Inflammatory macrophage treated with lipopolysaccharide for 1 hour (primary cell): ENCODE results near the gene CD82.

ENCODE experiments used
- DNase-seq, 2 donors: peaks; one replicate each; pipeline ENCODE4 v3.0.0-alpha.2; 2020 to 2022

Gene CD82

DNA sequence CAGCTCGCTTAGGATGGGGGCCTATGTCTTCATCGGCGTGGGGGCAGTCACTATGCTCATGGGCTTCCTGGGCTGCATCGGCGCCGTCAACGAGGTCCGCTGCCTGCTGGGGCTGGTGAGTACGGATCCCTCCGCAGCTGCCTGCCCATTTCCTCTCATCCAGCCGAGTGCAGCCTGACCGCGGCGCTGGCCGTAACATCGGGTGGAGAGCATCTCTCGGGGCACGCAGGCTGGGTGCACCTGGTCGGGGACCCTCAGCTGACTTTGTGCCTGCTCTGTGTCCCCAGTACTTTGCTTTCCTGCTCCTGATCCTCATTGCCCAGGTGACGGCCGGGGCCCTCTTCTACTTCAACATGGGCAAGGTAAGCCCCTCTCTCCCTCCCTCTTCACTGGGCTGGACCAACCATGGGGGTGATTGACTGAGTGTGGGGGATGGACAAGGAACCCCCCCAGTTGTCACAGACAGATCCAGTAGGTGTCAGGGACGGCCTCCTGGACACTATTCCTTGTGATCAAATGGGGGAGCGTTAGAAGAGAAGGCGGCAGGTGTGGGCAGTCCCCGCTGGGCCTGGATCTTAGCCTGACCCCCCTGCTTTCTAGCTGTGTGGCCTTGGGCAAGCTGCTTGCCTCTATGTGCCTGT lies 39.7 kb downstream of the CD82 start:
- DNase-seq = no peak

DNA sequence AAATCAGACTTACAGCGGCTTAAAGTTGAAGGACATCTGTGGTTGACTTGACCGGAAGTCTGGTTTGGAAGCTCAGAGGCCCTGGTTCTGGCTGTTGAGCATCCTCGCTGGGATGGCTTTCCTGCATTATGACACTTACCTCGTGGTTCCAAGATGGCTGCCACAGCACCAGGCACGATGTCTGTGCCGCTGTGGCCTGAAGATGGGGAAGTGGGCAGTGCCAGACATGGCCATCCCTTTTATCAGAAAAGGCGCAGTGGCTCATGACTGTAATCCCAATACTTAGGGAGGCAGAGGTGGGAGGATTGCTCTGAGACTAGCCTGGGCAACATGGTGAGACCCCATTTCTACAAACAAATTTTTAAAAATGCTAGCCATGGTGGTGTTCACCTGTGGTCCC lies 40.5 kb downstream of the CD82 start:
- DNase-seq = no peak

DNA sequence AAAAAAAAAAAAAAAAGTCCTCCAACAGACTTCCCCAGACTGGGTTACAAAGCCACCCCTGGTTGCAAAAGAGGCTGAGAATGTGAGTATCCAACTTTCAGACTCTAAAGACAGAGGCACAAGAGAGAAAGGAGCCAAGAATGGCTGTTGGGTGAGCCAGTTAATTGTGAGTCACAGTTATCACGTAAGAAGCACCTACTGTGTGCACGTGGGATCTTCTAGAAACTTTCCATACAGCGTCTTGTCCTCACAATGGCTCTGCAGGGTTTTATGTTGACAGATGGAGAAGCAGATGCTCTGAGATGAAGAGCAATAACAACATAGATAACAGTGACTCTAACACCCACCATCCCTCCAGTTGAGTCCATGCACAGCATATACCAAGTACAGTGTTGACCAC lies 41.0 kb downstream of the CD82 start:
- no peak for DNase-seq

DNA sequence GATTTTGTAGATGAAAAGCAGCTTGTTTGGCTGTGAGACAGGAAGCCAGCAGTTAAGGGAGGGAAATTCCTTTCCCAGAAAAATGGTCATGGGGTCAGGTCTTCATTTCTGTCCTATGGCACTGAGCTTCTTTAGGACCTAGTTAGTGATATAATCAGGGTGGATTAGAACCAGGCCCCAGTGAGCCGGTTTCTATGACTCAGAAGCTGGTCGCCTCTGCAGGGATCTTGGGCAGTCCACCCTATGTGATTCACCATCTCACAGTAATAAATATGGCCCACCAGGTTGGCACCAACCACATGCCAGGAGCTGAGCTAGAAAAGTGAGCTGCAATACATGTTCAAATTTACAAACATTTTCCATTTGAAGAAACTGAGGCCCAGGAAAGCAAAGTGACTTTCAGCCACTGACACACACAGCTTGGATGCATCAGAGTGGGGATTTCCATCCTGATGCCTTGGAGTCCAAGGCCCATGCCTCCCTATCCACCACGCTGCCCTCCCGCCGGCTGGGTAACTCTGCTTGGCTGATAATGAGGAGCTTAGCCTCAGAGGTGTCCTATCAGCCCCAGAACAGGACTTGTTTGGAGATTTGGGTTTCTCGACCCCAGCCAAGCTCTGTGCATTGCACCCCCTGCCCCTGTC lies 42.0 kb downstream of the CD82 start:
- DNase-seq = no peak

DNA sequence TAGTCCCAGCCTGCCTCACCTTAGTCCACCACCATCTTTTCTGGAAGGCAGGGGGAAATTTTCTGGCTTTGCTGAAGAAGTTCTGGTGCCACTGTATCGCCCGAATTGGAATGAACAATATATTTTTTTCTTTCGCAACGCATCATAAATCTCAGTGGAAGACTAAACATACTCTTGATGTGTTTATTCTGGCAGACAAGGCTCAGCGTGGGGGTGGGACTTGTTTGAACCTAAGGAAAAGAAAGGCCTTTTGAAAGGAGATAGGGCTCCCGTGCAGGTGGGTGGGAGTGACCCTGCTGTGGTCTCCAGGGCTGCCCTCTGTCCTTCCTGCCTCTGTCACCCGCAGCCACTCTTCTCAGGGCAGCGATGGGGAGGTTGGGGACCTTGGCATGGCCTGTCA lies 42.5 kb downstream of the CD82 start:
- no peak for DNase-seq

DNA sequence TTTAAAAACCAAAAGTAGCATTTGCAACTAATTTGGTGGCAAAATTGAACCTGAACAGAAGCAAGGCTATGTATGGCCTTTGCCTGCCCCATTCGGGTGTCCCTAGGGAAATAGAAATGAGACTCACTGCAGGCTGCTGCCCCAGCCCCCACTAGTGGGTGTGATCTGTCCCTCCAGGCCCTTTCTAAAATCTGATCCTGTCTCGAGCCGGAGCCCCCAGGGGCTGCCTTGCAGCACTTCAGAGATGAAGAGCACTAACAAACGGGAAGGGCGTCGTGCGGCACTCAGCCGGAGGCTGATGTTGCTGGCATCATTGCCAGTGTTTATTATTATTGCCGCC lies 43.2 kb downstream of the CD82 start:
- DNase-seq = no peak

DNA sequence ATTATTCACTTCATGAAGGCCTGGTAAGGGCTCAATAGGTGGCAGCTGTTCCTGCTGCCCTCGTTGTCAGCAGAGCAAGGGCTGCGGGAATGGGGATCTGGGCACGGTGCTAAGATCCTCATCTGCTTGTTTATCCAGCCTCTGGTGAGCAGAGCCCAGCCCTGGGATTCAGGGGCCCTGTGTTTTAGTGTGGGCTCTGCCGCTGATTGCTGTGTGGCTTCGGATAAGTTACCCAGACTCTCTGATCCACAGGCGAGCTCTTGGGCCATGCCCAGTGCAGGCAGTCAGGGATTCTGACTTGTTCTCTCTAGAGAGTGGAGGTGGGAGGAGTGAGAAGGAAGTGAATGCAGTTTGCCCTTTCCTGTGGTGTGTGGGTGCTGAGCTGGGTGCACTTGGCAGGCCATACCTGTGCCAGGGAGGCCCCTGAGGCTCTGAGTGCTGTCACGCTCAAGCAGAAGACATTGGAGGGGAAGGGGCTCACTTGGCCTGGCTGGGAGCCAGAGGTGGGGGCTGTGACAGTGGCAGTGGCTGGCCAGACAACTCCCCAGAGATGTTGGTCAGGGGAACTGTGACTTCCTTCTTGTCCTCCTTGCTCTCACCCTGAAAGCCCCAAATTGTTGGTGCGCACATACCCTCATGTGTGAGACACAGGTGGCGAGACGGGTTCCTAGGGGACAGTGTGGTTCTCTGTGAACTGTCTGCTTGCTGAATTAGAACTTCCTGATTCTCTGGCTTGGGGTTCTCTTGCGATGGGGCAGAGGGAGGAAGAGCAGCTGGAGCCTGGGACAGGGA lies 43.7 kb downstream of the CD82 start:
- no peak for DNase-seq

DNA sequence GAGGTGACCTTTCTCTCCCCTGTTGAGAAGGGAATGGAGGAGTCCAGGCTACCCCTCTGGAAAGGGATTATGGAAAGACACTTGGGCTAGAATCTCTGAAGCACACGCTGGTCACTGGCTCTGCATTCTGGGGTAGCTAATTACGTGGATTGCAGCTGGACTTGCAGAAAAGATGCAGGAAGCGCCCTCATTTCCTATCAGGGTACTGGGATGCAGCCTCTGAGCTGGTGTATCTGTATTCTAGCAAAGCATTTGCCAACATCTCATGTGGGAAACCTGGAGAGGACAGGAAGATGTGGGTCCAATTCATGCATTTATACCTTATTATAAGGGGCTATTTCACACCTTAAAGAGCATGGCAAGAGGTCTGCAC lies 44.3 kb downstream of the CD82 start:
- DNase-seq = no peak

DNA sequence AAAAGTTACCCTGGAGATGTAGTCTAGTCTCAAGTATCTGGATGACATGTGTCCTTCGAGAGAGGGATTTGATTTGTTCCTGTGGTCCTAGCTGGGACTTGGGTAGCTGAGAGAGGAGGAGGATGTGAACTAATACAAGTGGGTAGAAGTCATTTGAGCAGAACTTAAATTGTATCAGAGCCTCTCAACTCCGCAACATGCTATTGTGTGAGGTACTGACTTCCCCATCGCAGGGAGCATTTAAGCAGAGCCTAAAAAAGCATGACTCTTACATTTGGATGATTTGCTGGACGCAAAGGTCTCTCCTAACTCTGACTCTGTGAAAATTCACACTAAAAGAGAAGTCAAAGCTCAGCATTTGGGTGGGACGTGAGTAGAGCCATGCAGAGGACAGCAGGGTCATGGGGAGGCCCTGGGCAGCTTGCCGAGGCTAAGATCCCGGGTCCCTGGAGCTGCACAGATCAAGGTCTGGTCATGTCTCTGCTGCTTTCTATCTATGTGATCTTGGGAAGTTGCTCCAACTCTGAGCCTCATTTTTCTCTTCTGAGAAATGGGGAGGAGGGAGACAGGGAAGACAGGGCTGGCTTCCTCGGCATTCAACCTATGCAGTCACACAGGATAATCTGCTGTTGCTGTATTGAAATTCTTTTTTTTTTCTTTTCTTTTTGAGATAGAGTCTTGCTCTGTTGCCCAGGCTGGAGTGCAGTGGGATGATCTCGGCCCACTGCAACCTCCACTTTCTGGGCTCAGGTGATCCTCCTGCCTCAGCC lies 44.9 kb downstream of the CD82 start:
- DNase-seq = peak in 1 of 2 donors; percentile 64

DNA sequence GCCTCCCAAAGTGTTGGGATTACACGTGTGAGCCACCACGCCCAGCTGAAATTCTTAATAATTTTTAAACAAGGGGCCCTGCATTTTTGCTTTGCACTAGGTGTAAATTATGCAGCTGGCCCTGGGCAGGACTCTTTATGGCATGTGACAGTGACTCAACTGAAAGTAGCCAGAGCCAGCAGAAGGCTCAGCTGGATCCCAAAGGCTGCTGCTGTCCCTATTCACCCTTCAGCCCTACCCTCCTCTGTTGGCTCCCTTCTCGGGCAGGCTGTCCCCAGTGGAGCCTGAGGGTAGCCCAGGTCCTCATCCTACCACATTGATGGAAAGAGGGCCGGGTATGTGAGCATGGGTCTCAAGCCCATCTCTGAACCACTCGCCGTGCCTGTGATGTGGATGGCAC lies 45.6 kb downstream of the CD82 start:
- no peak for DNase-seq

DNA sequence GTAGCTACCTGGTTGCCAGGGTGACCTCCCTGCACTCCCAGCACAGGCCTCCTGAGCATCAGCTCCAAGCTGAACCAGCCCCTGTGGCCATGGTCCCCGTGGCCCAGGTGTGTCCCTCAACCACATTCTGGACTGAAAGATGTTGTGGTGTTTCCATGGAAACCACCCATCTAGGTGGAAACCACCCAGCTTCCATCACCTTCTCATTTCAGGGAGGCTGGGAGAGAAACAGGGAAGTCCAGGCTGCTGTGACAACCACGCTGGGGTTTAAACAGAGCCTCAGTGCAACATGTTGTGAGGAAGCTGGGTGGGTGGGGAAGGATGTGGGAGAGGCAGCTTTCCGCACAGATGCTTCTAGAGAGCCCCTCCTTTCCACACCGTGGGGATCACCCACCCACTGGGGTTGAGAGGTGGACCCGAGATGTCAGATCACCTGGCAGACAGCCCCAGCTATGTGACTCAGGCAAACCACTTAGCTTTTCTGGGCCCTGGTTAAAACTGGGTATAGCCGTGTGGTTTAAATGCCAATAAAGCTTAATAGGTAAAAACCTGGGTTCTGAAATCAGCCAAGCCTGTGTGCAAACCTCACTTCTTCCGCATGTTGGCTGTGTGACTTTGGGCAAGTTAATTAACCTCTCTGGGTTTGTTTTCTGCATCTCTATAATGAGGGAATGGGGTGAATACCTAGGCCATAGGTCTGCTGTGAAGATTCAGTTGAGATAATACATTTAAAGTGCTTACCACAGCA lies 46.4 kb downstream of the CD82 start:
- DNase-seq = peak; percentile 67 to 94

DNA sequence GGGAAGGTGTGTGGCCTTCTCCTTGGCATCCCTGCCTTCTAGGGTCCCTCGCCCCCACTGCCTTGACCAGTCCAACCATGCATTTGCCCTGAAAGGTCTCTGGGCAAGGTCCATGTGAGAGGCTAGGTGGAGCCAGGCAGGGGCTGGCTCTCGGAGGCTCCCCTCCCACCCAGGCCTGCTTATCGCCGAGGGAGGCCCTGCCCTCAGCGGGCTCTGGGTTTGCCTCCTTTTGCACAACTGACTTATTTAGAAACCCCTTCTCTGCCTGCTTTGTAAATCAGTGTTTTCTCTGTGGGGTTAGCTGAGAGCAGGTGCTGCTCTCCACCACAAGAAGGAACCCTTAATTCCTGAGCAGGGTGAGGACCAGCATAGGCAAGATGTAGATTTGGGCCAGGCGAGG lies 47.7 kb downstream of the CD82 start:
- no peak for DNase-seq

DNA sequence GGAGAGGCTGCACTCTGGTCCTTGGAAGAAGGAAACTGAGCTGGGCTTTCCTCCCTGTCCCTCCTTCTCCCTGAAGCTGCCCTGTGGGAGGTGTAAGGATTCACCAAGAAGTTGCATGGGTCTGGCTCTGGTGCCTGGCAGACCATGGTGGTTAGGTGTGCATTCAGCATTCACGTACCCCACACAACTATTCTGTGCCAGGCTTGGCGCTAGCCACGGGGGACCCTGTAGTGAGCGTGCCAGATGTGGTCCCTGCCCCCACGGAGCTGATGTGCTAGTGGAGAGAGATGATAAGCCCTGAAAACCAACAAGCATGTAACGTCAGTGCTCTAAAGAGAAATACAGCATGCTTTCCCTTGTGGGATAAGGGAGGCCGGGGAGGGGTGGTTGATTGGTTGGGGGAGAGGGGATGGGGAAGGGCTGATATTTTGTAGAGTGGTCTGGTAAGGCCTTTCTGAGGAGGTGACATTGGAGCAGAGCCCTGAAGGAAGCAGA lies 48.9 kb downstream of the CD82 start:
- no peak for DNase-seq

DNA sequence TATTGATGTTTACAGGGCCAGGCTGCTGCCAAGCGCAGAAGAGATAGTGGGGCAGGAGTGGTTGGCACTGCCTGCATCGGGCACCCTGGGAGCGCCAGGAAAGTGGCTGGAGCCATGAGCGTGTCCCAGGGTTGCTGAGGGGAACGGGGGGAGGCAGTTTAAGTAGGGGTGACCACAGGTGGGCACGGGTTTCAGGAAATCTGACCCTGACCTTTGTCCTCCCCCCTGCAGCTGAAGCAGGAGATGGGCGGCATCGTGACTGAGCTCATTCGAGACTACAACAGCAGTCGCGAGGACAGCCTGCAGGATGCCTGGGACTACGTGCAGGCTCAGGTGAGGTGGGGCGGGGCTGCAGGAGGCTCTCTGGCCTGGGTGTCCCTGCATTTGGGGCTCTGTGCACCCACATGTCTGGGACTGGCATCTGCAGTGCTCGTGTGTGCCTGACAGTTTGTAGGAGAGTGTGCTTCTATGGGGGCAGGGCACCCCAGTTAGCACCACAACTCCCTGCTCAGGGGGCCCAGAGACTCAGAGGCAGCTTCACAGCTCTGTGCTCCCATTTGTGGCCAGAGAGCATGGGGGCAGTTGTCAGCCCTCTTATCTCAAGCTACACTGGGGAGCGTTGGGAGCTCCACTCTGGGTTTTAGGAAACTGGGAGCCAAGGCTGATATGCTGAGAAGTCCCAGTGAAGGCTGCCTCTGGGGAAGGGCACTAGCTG lies 49.7 kb downstream of the CD82 start:
- no peak for DNase-seq

DNA sequence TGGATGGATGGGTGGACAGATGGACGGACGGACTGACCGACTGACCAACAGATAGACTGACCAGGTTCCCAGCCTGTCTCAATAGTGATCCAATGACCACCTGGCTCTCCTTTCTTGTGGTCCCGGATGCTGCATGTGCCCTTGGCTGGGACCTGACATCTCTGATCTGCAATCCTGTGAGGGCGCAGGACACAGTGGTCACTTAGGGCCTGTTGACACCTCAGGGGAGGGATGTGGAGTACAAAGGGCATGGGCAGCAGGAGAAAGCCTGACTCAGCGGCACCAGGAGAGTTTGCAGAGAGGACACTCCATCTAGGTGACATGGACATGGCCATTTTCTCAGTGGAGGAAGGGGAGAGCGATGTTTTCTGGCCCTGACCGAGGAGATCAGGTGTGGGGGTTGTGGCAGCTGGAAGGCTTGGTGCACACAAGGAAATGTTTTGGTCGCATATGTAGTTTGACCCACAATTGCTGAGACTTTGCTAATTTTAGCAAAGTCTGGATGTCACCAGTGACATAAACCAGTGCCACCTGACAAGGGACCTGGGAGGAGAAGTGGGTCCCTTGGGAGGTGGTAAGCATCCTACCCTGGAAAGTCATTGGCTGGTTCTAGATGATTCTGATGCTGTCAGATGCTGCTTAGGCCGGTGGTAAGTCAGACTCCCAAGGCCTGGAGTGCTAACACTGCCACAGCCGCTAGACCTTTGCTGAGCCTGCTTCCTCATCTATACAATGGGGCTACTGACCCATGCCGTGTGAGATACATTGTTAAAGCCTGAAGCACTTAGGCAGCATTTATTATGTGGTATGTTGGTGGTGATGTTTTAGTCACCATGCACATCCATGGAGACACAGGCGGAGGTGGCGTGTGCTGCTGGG lies 50.7 kb downstream of the CD82 start:
- no peak for DNase-seq

DNA sequence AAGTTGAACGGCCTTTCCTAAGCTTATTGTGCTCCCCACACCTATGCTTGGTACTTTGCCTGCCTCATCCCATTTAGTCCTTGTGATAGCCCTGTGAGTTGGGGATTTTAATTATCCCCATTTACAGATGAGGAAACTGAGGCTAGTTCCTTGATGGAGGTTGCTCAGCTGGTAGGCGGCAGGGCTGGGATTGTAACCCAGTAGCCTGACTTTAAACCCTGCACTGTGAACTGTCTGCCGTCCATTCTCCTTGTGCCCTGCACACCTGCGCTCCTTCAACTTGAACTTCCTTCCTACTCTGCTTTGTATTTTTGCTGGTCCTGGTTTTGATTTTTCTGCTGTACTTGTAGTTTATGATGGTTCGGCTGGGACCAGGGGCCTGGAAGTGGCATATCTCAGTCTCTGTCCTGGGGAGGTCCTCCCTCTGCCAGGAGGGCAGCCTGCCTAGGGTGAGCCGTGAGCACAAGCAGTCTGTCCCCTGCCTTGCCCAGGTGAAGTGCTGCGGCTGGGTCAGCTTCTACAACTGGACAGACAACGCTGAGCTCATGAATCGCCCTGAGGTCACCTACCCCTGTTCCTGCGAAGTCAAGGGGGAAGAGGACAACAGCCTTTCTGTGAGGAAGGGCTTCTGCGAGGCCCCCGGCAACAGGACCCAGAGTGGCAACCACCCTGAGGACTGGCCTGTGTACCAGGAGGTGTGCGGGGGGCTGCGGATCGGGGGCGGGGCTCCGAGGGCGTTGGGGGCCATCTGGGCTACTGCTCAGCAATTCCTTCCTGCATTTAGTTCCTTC lies 52.4 kb downstream of the CD82 start:
- no peak for DNase-seq

DNA sequence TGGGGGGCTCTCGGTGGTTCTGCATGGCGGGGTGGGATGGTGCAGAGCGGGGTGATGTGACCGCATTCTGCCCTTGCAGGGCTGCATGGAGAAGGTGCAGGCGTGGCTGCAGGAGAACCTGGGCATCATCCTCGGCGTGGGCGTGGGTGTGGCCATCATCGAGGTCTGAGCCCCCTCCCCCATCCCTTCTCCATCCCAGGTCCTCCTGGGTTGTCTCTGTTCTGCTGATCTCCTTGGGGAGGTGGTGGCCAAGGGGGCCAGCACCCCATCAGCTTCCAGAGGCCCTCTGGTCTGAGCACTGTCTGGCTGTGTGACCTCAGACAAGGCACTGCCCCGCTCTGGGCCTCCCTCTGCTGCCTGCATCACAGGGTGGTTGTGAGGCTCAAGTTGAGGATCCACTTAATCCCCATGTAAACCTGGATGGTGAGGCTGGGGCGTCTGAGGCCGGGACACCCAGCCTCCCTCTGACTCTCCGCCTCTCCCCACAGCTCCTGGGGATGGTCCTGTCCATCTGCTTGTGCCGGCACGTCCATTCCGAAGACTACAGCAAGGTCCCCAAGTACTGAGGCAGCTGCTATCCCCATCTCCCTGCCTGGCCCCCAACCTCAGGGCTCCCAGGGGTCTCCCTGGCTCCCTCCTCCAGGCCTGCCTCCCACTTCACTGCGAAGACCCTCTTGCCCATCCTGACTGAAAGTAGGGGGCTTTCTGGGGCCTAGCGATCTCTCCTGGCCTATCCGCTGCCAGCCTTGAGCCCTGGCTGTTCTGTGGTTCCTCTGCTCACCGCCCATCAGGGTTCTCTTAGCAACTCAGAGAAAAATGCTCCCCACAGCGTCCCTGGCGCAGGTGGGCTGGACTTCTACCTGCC lies 53.3 kb downstream of the CD82 start:
- no peak for DNase-seq

DNA sequence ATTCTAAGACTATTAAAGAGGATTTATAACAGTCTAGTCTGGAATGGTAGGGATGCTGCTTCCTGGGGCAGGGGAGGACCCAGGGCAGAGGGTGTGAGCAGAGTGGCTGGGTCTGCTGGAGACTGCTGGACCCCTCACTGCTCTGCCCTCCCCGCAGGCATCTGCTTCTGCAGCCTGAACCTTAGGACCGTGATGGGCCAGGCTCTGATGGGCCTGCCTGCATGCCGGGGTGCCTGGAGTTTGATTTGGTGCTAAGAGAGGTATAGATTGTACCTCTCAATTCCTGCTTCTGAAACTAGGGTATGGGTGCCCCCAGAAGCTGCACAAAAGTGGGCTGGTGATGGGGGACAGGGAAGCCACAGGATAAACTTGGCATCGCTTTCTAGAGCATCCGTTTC lies 54.9 kb downstream of the CD82 start:
- no peak for DNase-seq

DNA sequence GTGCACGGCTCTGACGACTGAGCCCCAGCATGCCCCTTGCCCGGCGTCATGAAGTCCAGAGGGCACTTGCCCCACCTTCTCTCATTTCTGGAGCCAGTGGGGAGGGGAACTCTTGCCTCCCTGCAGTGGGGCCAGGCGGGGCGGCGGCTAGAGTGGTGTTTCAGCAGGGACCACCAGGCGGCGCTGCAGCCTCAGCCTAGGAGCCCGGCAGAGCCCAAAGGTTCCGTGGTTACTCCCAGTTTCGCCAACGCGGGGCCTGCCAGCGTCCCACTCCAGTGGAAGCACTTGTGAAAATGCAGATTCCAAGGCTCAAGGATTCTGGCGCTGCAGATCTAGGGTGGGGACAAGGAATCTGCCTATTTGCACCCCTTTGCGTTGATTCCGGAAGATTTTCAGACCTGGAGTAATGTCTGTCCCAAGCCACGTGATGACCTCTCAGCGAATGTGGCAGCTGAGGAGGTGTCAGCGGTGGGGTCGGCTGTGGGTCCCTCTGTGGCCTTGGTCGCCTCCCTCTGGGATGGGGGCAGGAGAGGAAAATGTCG lies 55.7 kb downstream of the CD82 start:
- DNase-seq = peak in 1 of 2 donors; percentile 70
